Measurements from ENCODE around the gene NRAP. TPM values are rescaled to one million over a fixed set of nuclear protein-coding genes. Genes with fewer than 3 reads are reported as not detected.
A peak's percentile ranks its signal among the peaks of the same experiment; 100 is the strongest.

The NRAP gene
- total RNA-seq, 1 donor from 2014 or later = not detected

GRCh38 chr10:113666682-113667252 is 2.9 kb upstream of the NRAP start:
- no peak overlapping the region for H3K27ac ChIP-seq

GRCh38 chr10:113665806-113666354 is 2.0 kb upstream of the NRAP start:
- intact Hi-C loops (cut with DNase I) = no loop called here
- TF ChIP-seq CTCF (IDR thresholded peaks at IDR 0.05) = no peak
- Histone ChIP-seq H3K36me3 (no peaks in the 10 kb centered on the region), H3K4me3 (no peak overlapping the region), H3K4me1 (no peaks in the 10 kb centered on the region), H3K27me3 (ENCODE audit: low read depth) (no peaks in the 10 kb centered on the region), H3K27ac (no peak overlapping the region), H3K9me3 (peaks cover 3% of the 10 kb centered on the region)
- DNase-seq = no peak
- peak; percentile 66 to 77 for ATAC-seq

More at GRCh38 chr10:113666682-113667252, 2.9 kb upstream of the NRAP start:
- no peak overlapping the region for H3K4me3 ChIP-seq
- TF ChIP-seq CTCF (IDR thresholded peaks at IDR 0.05) = no peak
- no peaks in the 10 kb centered on the region for H3K36me3 ChIP-seq
- ATAC-seq = no peak
- H3K9me3 ChIP-seq = peaks cover 3% of the 10 kb centered on the region
- H3K4me1 ChIP-seq = no peaks in the 10 kb centered on the region
- intact Hi-C loops (cut with DNase I) = no loop called here
- DNase-seq = no peak
- H3K27me3 ChIP-seq (ENCODE audit: low read depth) = no peaks in the 10 kb centered on the region

- H3K9me3 ChIP-seq = no peaks in the 10 kb centered on the region
These were observed 1.5 kb upstream of the NRAP start for GRCh38 chr10:113665352-113665751.

GRCh38 chr10:113663142-113663541 is 699 bp downstream of the NRAP start:
- Histone ChIP-seq H3K9me3 (no peaks in the 10 kb centered on the region), H3K36me3 (no peaks in the 10 kb centered on the region), H3K4me3 (no peak overlapping the region), H3K27ac (no peak overlapping the region), H3K27me3 (ENCODE audit: low read depth) (no peaks in the 10 kb centered on the region), H3K4me1 (no peaks in the 10 kb centered on the region)
- intact Hi-C loops (cut with DNase I) = no loop called here
- TF ChIP-seq CTCF (IDR thresholded peaks at IDR 0.05) = no peak
- ATAC-seq = no peak
- no peak for DNase-seq

More at GRCh38 chr10:113665352-113665751, 1.5 kb upstream of the NRAP start:
- H3K36me3 ChIP-seq = no peaks in the 10 kb centered on the region
- ATAC-seq (no peak), DNase-seq (no peak)
- no peaks in the 10 kb centered on the region for H3K4me1 ChIP-seq
- no peak overlapping the region for H3K27ac ChIP-seq
- no peak overlapping the region for H3K4me3 ChIP-seq
- no peaks in the 10 kb centered on the region for H3K27me3 ChIP-seq (ENCODE audit: low read depth)
- intact Hi-C loops (cut with DNase I) = no loop called here
- TF ChIP-seq CTCF (IDR thresholded peaks at IDR 0.05) = no peak

GRCh38 chr10:113661332-113661731 is 2.5 kb downstream of the NRAP start:
- Histone ChIP-seq H3K27ac (no peak overlapping the region), H3K9me3 (no peaks in the 10 kb centered on the region), H3K36me3 (no peaks in the 10 kb centered on the region), H3K4me3 (no peak overlapping the region), H3K4me1 (no peaks in the 10 kb centered on the region), H3K27me3 (ENCODE audit: low read depth) (no peaks in the 10 kb centered on the region)
- TF ChIP-seq CTCF (IDR thresholded peaks at IDR 0.05) = no peak
- DNase-seq (no peak), ATAC-seq (no peak)
- intact Hi-C loops (cut with DNase I) = no loop called here
